A673 (cell line): ENCODE measurements around the gene PLCE1. TPM values are rescaled to one million over a fixed set of nuclear protein-coding genes. Genes with fewer than 3 reads are reported as not detected.

Experiments
- BruUV-seq: library from RNA; stranded (reverse); fragments of 400-500 nt; replicated peaks from 2 replicates; lab custom pipeline; 2021; lab: Mats Ljungman, UMichigan
- CTCF ChIA-PET: fragments of 300-600 bp; sonication (Branson Sonifier 250); formaldehyde crosslinking; loops from one replicate; lab custom pipeline; 2022; ENCODE audit warnings: antibody characterized with exemption; lab: Charles Lee
- POLR2A ChIA-PET: fragments of 300-600 bp; sonication (Branson Sonifier 250); formaldehyde crosslinking; loops from one replicate; lab custom pipeline; 2022; ENCODE audit warnings: antibody characterized with exemption; ENCODE audit not compliant: low non-redundant PET; lab: Charles Lee
- DNase-seq: peaks from one replicate; pipeline ENCODE4 v3.0.0-alpha.2; 2015; ENCODE audit warnings: low spot score
- H3K27ac ChIP-seq: fragments of 200-600 bp; sonication (generic); 2 replicates; pipeline ENCODE4 v1.5.1; 2016; ENCODE audit warnings: mixed run types, low read depth, mild to moderate bottlenecking, mixed read lengths, antibody characterized with exemption, low read length; ENCODE audit not compliant: poor library complexity, severe bottlenecking
- H3K27me3 ChIP-seq: fragments of 200-600 bp; sonication (generic); replicated peaks from 2 replicates; pipeline ENCODE4 v1.6.1; 2017; ENCODE audit warnings: mixed run types, low read depth, mild to moderate bottlenecking, mixed read lengths, antibody characterized with exemption, low read length; ENCODE audit not compliant: insufficient read depth, poor library complexity
- H3K36me3 ChIP-seq: fragments of 200-600 bp; sonication (generic); 2 replicates; pipeline ENCODE4 v1.6.1; 2016; ENCODE audit warnings: mixed run types, mild to moderate bottlenecking, mixed read lengths, antibody characterized with exemption, low read length; ENCODE audit not compliant: insufficient read depth, poor library complexity, severe bottlenecking
- H3K4me1 ChIP-seq: fragments of 200-600 bp; sonication (generic); 2 replicates; pipeline ENCODE4 v1.6.1; 2017; ENCODE audit warnings: mixed run types, mild to moderate bottlenecking, mixed read lengths, antibody characterized with exemption, low read length; ENCODE audit not compliant: insufficient read depth, poor library complexity, severe bottlenecking
- H3K4me3 ChIP-seq: fragments of 200-600 bp; sonication (generic); 2 replicates; pipeline ENCODE4 v1.5.1; 2016; ENCODE audit warnings: low read depth, mixed run types, mild to moderate bottlenecking, mixed read lengths, low read length; ENCODE audit not compliant: poor library complexity, severe bottlenecking
- H3K9me3 ChIP-seq: fragments of 200-600 bp; sonication (generic); 2 replicates; pipeline ENCODE4 v1.6.1; 2016; ENCODE audit warnings: mixed run types, low read depth, mild to moderate bottlenecking, mixed read lengths, antibody characterized with exemption, low read length; ENCODE audit not compliant: poor library complexity, severe bottlenecking
- EZH2 ChIP-seq: fragments of 200-600 bp; sonication (generic); IDR thresholded peaks from 2 replicates; pipeline ENCODE4 v1.6.1; 2017; ENCODE audit warnings: borderline replicate concordance, low read depth, mild to moderate bottlenecking, mixed read lengths, antibody characterized with exemption, low read length; ENCODE audit not compliant: poor library complexity, severe bottlenecking
- intact Hi-C: fragments of 100-400 bp; cut with micrococcal nuclease; formaldehyde crosslinking; loops from one replicate; pipeline ENCODE4 v1.10.0; 2022; ENCODE audit not compliant: unreplicated experiment
- total RNA-seq: library from RNA; stranded (reverse); gene quantifications from 2 replicates; pipeline ENCODE4 v1.2.3, GENCODE V29; 2021
- TF ChIP-seq, protein P1 (sequence below): fragments of 300-800, 200-600 bp; sonication (generic); conservative IDR thresholded peaks from 2 replicates; pipeline ENCODE4 v1.5.1; 2017; ENCODE audit warnings: low read depth, mild to moderate bottlenecking, antibody characterized with exemption, low read length, moderate library complexity, mixed read lengths

The PLCE1 gene
- total RNA-seq, 1 experiment from 2014 or later: 0.26 TPM

DNA sequence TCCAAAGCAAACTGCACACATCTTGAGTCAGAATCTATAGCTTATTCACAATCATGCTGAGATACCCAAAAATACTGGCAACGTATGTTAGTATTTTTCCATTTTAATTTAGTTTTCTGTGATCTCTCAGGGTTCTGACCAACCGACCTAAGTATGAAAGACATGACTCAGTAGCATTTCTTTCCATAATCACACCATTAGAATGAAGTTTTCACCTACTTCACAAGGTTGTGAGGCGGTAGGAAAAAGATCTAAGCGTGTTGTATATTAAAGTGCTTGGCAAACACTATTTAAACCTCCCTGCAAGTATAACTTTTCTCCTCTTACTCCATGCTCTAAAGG lies 49.1 kb downstream of the PLCE1 start:
- no TSS peak for BruUV-seq
- ChIA-PET POLR2A (no interaction called here), CTCF (no interaction called here)
- Histone ChIP-seq H3K27me3 (peaks cover 3% of the 10 kb centered on the region), H3K27ac (no peak overlapping the region), H3K36me3 (no peaks in the 10 kb centered on the region), H3K4me1 (no peaks in the 10 kb centered on the region), H3K4me3 (no peak overlapping the region), H3K9me3 (no peaks in the 10 kb centered on the region)
- no peak for DNase-seq
- intact Hi-C loops: no loop called here
- no peak for TF ChIP-seq EZH2
- TF ChIP-seq, protein P1, sequence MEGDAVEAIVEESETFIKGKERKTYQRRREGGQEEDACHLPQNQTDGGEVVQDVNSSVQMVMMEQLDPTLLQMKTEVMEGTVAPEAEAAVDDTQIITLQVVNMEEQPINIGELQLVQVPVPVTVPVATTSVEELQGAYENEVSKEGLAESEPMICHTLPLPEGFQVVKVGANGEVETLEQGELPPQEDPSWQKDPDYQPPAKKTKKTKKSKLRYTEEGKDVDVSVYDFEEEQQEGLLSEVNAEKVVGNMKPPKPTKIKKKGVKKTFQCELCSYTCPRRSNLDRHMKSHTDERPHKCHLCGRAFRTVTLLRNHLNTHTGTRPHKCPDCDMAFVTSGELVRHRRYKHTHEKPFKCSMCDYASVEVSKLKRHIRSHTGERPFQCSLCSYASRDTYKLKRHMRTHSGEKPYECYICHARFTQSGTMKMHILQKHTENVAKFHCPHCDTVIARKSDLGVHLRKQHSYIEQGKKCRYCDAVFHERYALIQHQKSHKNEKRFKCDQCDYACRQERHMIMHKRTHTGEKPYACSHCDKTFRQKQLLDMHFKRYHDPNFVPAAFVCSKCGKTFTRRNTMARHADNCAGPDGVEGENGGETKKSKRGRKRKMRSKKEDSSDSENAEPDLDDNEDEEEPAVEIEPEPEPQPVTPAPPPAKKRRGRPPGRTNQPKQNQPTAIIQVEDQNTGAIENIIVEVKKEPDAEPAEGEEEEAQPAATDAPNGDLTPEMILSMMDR: no peak

Other genes with a start within 250 kb of the PLCE1 start
- gene LGI1, start 236.0 kb upstream of the PLCE1 start, total RNA-seq: not detected in 2 replicates
- 8.5 and 9.5 TPM in 2 replicates for gene SLC35G1, start 100.0 kb upstream of the PLCE1 start, total RNA-seq